Esophagus mucosa (tissue), 1 donor: ENCODE results near the gene MORN5. TPM values are rescaled to one million over a fixed set of nuclear protein-coding genes. Genes with fewer than 3 reads are reported as not detected.
A peak's percentile ranks its signal among the peaks of the same experiment; 100 is the strongest.

Experiments used
- ATAC-seq: fragments of 200-7000 bp; cut with Tn5 transposase; one replicate; pipeline ENCODE4 v1.9.1; 2020
- total RNA-seq: library from RNA; stranded (reverse); gene quantifications from one replicate; pipeline ENCODE4 v1.2.4, GENCODE V29; 2023
- donor health status: DM: yes; HTN: yes; CAD: no.

The MORN5 gene
- total RNA-seq, 1 donor from 2014 or later, result not detected

GRCh38 chr9:122217640-122218039 is 57.9 kb downstream of the MORN5 start:
- no peak for ATAC-seq

GRCh38 chr9:122218071-122218934 is 58.6 kb downstream of the MORN5 start:
- ATAC-seq, result peak; percentile 24

GRCh38 chr9:122218935-122219855 is 59.5 kb downstream of the MORN5 start:
- ATAC-seq, result no peak

DNA sequence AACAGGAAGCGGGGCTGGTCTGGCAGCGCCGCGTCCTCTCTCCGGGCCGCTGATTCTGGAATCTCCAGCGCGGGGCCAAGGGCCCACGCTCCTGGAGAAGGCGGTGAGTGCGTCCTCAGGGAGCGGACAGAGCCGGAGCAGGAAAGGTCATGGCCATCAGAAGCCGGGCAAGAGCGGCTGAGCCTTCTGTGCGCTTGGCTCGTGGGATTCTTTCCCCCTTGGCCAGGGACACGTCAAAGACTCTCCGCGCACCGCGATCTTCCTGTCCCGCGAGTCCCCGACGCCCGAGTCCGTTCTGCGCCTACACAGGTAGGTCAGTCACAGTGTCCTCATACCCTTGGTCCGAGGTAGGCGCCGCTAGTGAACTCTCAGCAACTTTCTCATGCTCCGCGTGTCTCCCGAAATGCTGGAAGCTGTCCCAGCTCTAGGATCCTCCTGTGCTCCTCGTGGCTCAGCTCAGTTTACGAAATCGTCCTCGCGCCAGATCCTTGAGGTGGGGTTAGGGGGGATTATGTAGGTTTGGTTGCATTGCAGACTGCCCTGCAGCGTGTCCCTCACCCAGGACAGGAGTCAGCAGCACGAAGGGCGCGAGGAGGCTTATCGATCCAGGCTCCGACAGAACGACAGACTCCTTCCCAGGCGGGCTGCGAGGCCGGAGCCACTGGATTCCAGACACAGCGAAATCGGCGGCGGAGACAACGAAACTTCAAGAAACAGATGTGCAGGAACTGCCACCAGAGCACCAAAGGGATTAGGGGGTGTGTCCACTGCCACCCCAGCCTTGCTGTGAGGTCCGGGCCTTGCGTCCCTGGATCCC is 60.4 kb downstream of the MORN5 start:
- no peak for ATAC-seq

DNA sequence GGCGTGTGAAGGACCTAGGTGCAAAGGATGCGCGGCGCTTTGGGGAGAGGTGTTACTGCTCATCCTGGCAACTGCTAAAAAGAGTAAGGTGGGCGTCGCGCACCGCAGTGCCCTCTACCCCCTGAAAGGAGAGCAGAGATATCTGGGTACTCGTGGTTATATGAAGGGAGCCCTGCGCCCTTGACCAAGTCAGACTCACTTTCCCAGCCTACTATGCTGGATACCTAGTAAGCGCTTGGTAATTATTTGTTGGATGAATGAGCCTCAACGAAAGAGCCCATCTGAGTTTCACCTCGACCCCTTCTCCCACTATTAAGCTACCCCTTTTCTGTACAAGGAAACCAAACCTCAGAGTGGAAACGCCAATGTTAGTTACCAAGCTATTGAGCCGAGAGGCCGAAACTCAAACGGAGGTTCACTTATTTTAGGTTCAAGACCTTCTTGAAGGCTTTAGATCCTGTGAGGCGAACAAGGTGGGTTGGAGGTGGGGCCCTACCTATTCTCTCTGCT is 61.0 kb downstream of the MORN5 start:
- ATAC-seq, result no peak

GRCh38 chr9:122221183-122221811 is 61.6 kb downstream of the MORN5 start:
- no peak for ATAC-seq

GRCh38 chr9:122222791-122223190 is 63.1 kb downstream of the MORN5 start:
- ATAC-seq, result no peak

DNA sequence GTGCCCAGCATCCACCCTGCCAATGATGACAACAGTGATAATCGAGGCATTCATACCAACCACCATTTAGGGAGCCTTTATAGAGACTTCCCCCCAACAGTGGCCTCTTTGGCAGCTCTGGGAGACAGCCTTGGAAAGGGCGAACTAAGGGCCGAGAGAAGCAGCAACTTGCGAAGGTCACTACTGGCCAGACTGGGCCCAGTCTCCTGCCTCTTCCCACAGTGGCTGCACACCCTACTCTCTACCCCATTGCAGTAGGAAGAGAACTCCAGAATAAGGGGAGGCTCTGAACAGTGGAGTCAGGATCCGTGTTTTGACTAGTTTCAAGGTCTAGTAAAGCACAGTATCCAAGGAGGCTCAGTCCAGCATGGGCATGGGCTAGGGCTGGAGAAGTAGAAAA is 63.7 kb downstream of the MORN5 start:
- ATAC-seq, result no peak

DNA sequence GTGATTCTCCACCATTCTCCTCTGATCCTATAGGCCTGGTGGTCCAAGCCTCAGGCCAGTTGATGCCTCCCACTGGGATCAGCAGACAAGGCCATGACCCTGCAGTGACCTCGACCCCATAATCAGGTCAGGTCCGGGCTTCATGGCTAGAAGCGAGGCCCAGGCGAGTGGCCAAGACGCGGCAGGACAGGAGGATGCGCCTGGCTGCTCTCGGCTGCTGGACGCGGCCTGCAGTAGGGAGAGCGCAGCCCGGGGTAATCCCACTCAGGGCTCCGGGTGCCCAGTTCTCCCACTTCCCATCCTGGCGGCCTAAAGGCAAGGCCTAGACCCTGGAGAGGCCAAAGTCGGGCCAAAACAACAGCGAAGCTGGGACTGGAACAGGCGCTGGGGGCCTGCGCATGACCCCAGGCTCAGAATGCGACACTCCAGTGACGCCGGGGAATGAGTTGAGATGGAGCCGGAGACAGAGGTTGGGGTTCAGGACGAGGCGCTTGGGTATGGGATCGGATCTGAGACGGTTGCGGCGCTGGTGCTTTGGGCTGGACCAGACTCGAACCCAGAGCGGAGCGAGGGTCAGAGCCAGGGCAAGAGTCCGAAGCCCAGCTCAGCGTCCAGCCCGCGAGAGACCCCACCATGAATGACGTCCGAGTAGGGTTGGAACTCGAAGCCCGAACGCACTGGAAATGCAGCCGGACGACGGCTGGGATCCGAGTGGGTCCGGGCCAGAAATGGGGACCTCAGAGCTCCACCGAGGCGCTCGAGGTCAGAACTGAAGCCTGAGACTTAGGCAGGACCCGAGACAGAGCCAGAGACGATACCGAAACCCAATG is 65.8 kb downstream of the MORN5 start:
- ATAC-seq, result no peak

DNA sequence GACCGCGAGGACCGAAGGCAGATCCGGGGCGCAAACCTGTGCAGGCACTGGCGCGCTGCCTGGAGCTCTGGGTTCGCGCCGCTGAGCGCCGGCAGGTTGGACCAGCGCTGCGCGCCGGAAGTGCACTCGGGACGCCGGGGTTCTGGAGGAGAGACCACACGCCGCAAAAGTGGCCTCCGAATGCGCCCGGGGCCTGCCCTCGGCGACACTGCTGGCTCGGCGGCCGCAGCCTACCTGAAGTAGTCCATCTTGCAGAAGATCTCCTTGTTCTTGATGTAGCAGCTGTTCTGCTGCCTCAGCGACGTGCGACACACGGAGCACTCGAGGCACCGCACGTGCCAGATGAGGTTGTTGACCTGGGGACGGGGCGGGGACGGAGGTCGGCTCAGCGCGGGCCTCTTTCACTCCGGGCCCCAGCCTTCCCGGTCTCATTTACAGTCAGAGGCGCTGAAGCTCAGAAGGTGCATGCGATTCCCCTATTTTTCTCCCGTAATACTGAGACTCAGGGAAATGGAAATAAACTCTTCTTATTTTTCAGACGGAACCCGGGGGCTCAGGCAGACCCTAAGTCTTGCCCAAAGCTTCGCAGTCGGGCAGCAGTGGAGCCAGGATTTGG is 66.5 kb downstream of the MORN5 start:
- no peak for ATAC-seq

- no peak for ATAC-seq
Observed at GRCh38 chr9:122226758-122227574, 67.3 kb downstream of the MORN5 start.

DNA sequence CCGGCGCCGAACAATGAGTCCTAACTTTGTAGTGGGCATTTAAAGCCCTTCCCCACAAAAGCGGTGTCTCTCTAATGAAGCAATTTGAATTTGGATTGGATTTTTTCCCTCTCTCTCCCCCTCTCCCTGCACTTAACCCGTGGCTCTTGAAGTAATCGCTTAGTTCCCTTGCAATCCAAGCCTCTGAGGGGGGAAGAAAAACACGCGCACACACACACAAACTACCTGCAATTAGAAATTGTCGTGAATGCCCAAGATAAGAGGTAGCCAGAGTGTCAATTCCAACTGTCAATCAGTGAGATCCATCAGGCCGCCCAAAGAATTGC is 67.8 kb downstream of the MORN5 start:
- ATAC-seq, result no peak

- ATAC-seq, result no peak
Observed at GRCh38 chr9:122228191-122228567, 68.5 kb downstream of the MORN5 start.

DNA sequence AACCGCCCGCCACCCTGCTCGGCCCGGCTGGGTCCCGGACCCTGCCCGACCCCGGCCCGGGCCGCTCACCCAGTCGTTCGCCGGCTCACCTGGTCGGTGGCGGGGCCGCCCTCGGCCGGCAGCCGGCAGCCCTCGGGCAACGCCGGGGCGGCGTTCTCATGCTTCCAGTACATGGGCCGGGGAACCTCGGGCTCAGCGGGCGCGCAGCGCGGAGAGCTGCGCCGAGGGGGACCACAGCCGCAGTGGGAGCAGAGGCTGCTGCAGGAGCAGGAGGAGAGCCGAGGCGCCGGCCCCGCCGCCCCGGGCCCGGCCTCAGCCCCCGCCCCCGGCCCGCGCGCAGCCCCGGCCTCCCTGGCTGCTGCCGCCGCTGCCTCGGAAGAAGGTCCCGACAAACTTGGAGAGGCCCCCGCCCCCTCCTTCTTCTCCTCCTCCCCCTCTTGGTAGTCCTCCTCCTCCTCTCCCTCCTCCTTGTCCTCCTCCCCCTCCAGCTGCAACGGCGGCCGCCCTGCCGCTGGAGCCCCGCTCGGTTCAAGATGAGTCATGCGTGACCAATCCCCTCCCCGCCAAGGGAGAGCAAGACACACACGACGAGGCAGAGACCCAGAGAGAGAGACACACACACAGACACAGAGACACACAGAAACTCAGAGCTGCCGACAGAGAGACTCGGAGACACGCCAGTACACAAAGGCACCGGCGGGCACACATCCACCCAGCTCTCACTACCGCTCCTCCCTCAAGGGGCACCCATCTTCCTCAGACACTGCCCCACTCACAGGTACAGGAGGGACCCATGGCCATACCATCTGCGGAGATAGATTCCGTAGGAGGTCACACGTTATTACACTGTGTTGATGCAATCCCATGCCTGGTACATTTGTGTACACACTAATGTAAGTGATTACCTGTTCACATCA is 69.1 kb downstream of the MORN5 start, which contains the start of gene LHX6:
LHX6 (minus strand) TSS at position 390 of the 917 bp plus-strand sequence; CDS start at position 173, 217 bp downstream.
- ATAC-seq, result peak; percentile 8

DNA sequence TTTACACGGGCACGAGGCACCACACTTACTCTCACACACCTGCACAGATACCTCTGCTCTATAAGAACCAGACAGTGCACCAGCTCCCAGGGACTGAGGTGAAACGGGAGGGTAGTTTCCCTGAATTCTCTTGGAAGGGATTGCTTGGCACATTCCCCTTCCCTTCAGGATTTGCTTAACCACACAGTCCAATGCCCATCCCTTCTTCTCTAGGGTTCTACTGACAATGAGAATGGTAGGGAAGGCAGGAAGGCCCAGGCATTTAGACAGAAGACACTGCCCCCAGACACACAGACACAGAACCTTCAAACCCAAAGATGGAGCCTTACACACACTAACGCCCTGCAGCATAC is 69.8 kb downstream of the MORN5 start:
- no peak for ATAC-seq

- ATAC-seq, result no peak
Observed at GRCh38 chr9:122232796-122233306, 73.1 kb downstream of the MORN5 start.

DNA sequence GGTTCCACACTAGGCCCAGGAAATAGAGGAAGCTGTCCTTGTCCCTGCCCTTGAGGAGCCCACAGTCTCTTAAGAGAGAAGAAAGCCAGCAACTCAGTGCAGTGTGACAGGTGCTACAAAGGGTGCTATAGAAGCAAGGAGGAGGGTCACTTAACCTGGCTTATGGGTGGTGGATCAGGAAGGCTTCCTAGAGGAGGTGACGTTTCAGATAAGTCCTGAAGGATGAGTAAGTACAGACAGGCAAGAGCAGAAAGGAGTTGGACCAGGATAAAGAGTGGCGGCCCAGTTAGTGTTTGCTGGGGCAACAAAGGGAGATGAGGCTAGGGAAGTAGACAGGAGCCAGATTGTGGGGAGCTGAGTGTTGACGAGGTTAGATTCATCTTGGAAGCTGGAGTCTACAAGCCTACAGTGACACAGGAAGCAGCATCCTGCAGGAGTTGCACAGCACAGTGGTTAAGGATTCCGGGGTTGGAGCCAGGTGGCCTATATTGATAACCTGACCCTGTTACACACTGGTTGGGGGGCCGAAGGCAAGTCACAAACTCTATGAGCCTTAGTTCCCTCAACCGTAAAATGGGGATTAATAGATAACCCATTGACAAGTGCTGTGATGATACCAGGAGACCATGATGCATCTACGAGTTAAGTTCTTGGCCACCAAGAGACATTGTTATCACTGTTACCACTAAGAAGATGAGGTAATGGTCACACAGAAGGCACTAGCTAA is 74.5 kb downstream of the MORN5 start:
- no peak for ATAC-seq

DNA sequence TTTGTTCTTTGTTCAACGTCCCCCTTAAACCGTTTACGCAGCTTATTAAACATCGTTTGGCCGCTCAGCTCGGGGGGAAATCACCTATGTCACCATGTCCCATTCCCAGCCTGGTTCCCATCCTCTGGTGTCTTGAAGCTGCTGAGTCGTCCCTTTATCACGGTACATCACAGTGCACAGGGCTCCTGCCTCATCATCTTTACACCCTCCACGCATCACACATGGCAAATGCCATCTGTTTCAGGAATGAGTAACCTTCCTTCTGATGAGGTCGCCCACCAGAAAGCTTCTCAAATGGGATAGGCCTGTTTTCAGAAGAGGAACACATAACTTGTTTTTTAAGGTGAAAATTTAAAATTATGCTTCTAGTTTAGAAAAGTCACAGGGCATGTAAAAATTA is 77.0 kb downstream of the MORN5 start:
- ATAC-seq, result no peak
